Panc1 (cell line): ENCODE data around the gene IL4. TPM values are rescaled to one million over a fixed set of nuclear protein-coding genes. Genes with fewer than 3 reads are reported as not detected.

ENCODE experiments used
- ATAC-seq: fragments of 200-7000 bp; cut with Tn5 transposase; 2 replicates; pipeline ENCODE4 v1.9.1; 2020; ENCODE audit warnings: mild to moderate bottlenecking, moderate library complexity
- BruUV-seq: library from RNA; stranded (reverse); fragments of 400-500 nt; replicated peaks from 2 replicates; lab custom pipeline; 2021; lab: Mats Ljungman, UMichigan
- CTCF ChIA-PET: fragments of 300-600 bp; sonication (Branson Sonifier 250); formaldehyde crosslinking; loops from one replicate; lab custom pipeline; 2022; ENCODE audit warnings: antibody characterized with exemption; lab: Charles Lee
- POLR2A ChIA-PET: fragments of 300-600 bp; sonication (Branson Sonifier 250); formaldehyde crosslinking; loops from one replicate; lab custom pipeline; 2022; ENCODE audit warnings: antibody characterized with exemption; lab: Charles Lee
- DNase-seq: peaks from one replicate; pipeline ENCODE4 v3.0.0-alpha.2; 2010; ENCODE audit warnings: low read depth, low spot score
- H3K27ac ChIP-seq: 2 replicates; pipeline ENCODE4 v1.5.1; 2011; ENCODE audit warnings: mild to moderate bottlenecking, low read length, inconsistent platforms
- H3K27me3 ChIP-seq: fragments of 200-500 bp; sonication (Bioruptor generic); 2 replicates; pipeline ENCODE4 v1.6.0; 2014; ENCODE audit warnings: low read length, inconsistent platforms; ENCODE audit not compliant: control insufficient read depth, insufficient read depth
- H3K36me3 ChIP-seq: fragments of 200-500 bp; sonication (Bioruptor generic); 2 replicates; pipeline ENCODE4 v1.5.1; 2014; ENCODE audit warnings: inconsistent platforms, mild to moderate bottlenecking, low read length, moderate library complexity; ENCODE audit not compliant: control insufficient read depth, insufficient read depth
- H3K4me1 ChIP-seq: 2 replicates; pipeline ENCODE4 v1.5.1; 2011; ENCODE audit warnings: inconsistent platforms, mild to moderate bottlenecking, low read length, moderate library complexity; ENCODE audit not compliant: control insufficient read depth, insufficient read depth
- H3K4me3 ChIP-seq, 2 experiments: 2 replicates each; pipeline ENCODE4 v1.5.1; 2011 to 2012; ENCODE audit warnings: low read depth in 2 of 2, low read length in 2 of 2, mild to moderate bottlenecking in 2 of 2, inconsistent platforms in 1 of 2, moderate library complexity in 1 of 2
- H3K9me3 ChIP-seq: fragments of 200-500 bp; sonication (Bioruptor generic); 2 replicates; pipeline ENCODE4 v1.5.1; 2014; ENCODE audit warnings: low read depth, mild to moderate bottlenecking, inconsistent platforms, low read length, moderate library complexity; ENCODE audit not compliant: control insufficient read depth, insufficient read depth
- POLR2AphosphoS5 ChIP-seq: IDR thresholded peaks from 2 replicates; pipeline ENCODE4 v1.6.1; 2012; ENCODE audit warnings: mild to moderate bottlenecking, low read depth, low read length, moderate library complexity
- SIN3A ChIP-seq: IDR thresholded peaks from 2 replicates; pipeline ENCODE4 v1.6.1; 2012; ENCODE audit warnings: low read depth, mild to moderate bottlenecking, low read length, moderate library complexity, borderline replicate concordance; ENCODE audit not compliant: insufficient read depth
- TCF7L2 ChIP-seq: IDR thresholded peaks from 2 replicates; pipeline ENCODE4 v1.6.1; 2011; ENCODE audit warnings: mild to moderate bottlenecking, low read depth, low read length, inconsistent platforms
- in situ Hi-C: cut with HindIII; loops from 2 replicates; pipeline ENCODE4 v1.10.0; 2016; ENCODE audit warnings: low sequenced_read_pairs, low pct_unique_long_range_greater_than_20kb
- intact Hi-C: fragments of 100-400 bp; cut with micrococcal nuclease; formaldehyde crosslinking; loops from one replicate; pipeline ENCODE4 v1.10.0; 2022; ENCODE audit not compliant: unreplicated experiment
- total RNA-seq: library from RNA; stranded (reverse); gene quantifications from one replicate; pipeline ENCODE4 v1.2.1, GENCODE V29; 2021; ENCODE audit not compliant: unreplicated experiment
- TF ChIP-seq, protein P1 (sequence below), 2 experiments: IDR thresholded peaks; 2 replicates each; pipeline ENCODE4 v1.6.1; 2011 to 2012; ENCODE audit warnings: low read depth in 2 of 2, control low read depth in 1 of 2, low read length in 1 of 2, mild to moderate bottlenecking in 1 of 2, moderate library complexity in 1 of 2; ENCODE audit not compliant: insufficient read depth in 1 of 2
- TF ChIP-seq, protein P2 (sequence below): fragments of 450-650 bp; IDR thresholded peaks from 2 replicates; pipeline ENCODE4 v1.5.1; 2017; ENCODE audit warnings: mild to moderate bottlenecking

Gene IL4
- total RNA-seq, 1 experiment from 2014 or later = not detected

DNA sequence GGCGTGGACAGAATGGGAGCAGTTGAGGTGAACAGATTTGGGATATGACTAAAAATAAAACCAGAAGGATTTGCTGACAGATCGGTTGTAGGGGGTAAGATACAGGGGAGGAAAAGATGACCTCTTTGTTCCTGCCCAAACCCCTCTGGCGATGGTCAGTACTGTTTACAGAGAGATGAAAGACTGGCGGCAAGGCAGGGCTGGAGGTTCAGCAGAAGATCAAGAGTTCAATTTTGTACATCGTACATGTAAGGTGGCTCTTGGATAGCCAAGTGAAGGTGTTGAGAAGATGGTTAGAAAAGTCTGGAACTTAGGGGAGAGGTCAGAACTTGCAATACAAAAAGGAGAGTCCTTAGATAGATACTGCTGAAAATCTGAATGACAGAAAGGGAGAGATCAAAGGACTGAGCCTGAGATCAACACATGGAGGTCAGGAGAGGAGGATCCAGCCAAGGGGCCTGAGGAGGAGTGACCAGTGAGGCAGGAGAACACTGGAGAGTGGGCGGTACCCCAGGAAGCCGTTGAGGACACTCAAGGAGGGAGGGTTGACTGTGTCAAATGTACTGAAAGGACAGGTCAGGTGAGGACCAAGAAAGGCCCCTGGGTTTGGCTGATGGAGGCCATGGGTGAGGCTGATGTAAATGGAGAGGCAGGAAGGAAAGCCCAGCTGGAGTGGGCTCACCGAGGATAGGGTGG lies 7.1 kb downstream of the IL4 start:
- ATAC-seq (no peak), DNase-seq (no peak)
- no TSS peak for BruUV-seq
- POLR2A ChIA-PET = no interaction called here
- Histone ChIP-seq H3K9me3 (no peaks in the 10 kb centered on the region), H3K27me3 (no peaks in the 10 kb centered on the region), H3K36me3 (no peaks in the 10 kb centered on the region), H3K4me3 (no peak overlapping the region), H3K27ac (no peak overlapping the region), H3K4me1 (peaks cover 10% of the 10 kb centered on the region; the same call in 1 of the 2 replicates)
- in situ Hi-C loops = no loop called here
- TF ChIP-seq POLR2AphosphoS5 (no peak), TCF7L2 (no peak), SIN3A (no peak)
- TF ChIP-seq, protein P1, sequence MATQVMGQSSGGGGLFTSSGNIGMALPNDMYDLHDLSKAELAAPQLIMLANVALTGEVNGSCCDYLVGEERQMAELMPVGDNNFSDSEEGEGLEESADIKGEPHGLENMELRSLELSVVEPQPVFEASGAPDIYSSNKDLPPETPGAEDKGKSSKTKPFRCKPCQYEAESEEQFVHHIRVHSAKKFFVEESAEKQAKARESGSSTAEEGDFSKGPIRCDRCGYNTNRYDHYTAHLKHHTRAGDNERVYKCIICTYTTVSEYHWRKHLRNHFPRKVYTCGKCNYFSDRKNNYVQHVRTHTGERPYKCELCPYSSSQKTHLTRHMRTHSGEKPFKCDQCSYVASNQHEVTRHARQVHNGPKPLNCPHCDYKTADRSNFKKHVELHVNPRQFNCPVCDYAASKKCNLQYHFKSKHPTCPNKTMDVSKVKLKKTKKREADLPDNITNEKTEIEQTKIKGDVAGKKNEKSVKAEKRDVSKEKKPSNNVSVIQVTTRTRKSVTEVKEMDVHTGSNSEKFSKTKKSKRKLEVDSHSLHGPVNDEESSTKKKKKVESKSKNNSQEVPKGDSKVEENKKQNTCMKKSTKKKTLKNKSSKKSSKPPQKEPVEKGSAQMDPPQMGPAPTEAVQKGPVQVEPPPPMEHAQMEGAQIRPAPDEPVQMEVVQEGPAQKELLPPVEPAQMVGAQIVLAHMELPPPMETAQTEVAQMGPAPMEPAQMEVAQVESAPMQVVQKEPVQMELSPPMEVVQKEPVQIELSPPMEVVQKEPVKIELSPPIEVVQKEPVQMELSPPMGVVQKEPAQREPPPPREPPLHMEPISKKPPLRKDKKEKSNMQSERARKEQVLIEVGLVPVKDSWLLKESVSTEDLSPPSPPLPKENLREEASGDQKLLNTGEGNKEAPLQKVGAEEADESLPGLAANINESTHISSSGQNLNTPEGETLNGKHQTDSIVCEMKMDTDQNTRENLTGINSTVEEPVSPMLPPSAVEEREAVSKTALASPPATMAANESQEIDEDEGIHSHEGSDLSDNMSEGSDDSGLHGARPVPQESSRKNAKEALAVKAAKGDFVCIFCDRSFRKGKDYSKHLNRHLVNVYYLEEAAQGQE (IDR thresholded peaks at IDR 0.05; ENCODE audit: insufficient read depth in 1 of 2, low read depth in 2 of 2, low read length in 1 of 2) = no peak
- TF ChIP-seq, protein P2, sequence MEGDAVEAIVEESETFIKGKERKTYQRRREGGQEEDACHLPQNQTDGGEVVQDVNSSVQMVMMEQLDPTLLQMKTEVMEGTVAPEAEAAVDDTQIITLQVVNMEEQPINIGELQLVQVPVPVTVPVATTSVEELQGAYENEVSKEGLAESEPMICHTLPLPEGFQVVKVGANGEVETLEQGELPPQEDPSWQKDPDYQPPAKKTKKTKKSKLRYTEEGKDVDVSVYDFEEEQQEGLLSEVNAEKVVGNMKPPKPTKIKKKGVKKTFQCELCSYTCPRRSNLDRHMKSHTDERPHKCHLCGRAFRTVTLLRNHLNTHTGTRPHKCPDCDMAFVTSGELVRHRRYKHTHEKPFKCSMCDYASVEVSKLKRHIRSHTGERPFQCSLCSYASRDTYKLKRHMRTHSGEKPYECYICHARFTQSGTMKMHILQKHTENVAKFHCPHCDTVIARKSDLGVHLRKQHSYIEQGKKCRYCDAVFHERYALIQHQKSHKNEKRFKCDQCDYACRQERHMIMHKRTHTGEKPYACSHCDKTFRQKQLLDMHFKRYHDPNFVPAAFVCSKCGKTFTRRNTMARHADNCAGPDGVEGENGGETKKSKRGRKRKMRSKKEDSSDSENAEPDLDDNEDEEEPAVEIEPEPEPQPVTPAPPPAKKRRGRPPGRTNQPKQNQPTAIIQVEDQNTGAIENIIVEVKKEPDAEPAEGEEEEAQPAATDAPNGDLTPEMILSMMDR = no peak
- CTCF ChIA-PET = no interaction called here
- intact Hi-C loops = no loop called here

GRCh38 chr5:132681476-132681831 lies 7.7 kb downstream of the IL4 start:
- Histone ChIP-seq H3K4me1 (peaks cover 10% of the 10 kb centered on the region; the same call in 1 of the 2 replicates), H3K4me3 (no peak overlapping the region), H3K27me3 (no peaks in the 10 kb centered on the region), H3K9me3 (no peaks in the 10 kb centered on the region), H3K27ac (no peak overlapping the region), H3K36me3 (no peaks in the 10 kb centered on the region)
- no peak for DNase-seq
- ChIA-PET POLR2A (no interaction called here), CTCF (no interaction called here)
- no TSS peak for BruUV-seq
- in situ Hi-C loops (no loop called here), intact Hi-C loops (no loop called here)
- TF ChIP-seq POLR2AphosphoS5 = no peak
- TF ChIP-seq, protein P2 = no peak
- no peak for TF ChIP-seq SIN3A
- TF ChIP-seq, protein P1 (IDR thresholded peaks at IDR 0.05; ENCODE audit: insufficient read depth in 1 of 2, low read depth in 2 of 2, low read length in 1 of 2) = no peak
- no peak for TF ChIP-seq TCF7L2
- no peak for ATAC-seq
